GM23248 (cell line): Measurements from ENCODE around the gene SATB1. TPM values are rescaled to one million over a fixed set of nuclear protein-coding genes. Genes with fewer than 3 reads are reported as not detected.

Experiments
- DNase-seq: peaks from one replicate; pipeline ENCODE4 v3.0.0-alpha.2; 2015
- H2AFZ ChIP-seq: fragments of 200-600 bp; sonication (generic); 2 replicates; pipeline ENCODE4 v1.6.1; 2016; ENCODE audit warnings: antibody characterized with exemption
- H3F3A ChIP-seq: fragments of 200-600 bp; sonication (generic); 2 replicates; pipeline ENCODE4 v1.6.1; 2016; ENCODE audit warnings: mild to moderate bottlenecking, antibody characterized with exemption, mixed run types; ENCODE audit not compliant: insufficient read depth
- H3K27ac ChIP-seq: fragments of 200-600 bp; sonication (generic); 2 replicates; pipeline ENCODE4 v1.5.1; 2016; ENCODE audit warnings: mild to moderate bottlenecking
- H3K27me3 ChIP-seq: fragments of 200-600 bp; sonication (generic); replicated peaks from 2 replicates; pipeline ENCODE4 v1.6.1; 2016; ENCODE audit warnings: mild to moderate bottlenecking; ENCODE audit not compliant: insufficient read depth
- H3K36me3 ChIP-seq: fragments of 200-600 bp; sonication (generic); 2 replicates; pipeline ENCODE4 v1.6.1; 2016; ENCODE audit warnings: low read depth, mild to moderate bottlenecking
- H3K4me1 ChIP-seq: fragments of 200-600 bp; sonication (generic); 2 replicates; pipeline ENCODE4 v1.6.1; 2016; ENCODE audit warnings: mild to moderate bottlenecking; ENCODE audit not compliant: insufficient read depth
- H3K4me2 ChIP-seq: fragments of 200-600 bp; sonication (generic); one replicate; pipeline ENCODE4 v1.6.1; 2016; ENCODE audit warnings: mild to moderate bottlenecking; ENCODE audit not compliant: unreplicated experiment
- H3K4me3 ChIP-seq: fragments of 200-600 bp; sonication (generic); 2 replicates; pipeline ENCODE4 v1.5.1; 2016; ENCODE audit warnings: mild to moderate bottlenecking
- H3K79me2 ChIP-seq: fragments of 200-600 bp; sonication (generic); 2 replicates; pipeline ENCODE4 v1.6.1; 2016; ENCODE audit warnings: mild to moderate bottlenecking; ENCODE audit not compliant: insufficient read depth
- H3K9ac ChIP-seq: fragments of 200-600 bp; sonication (generic); 2 replicates; pipeline ENCODE4 v1.6.1; 2016; ENCODE audit warnings: mild to moderate bottlenecking
- H3K9me2 ChIP-seq: fragments of 200-600 bp; sonication (generic); 2 replicates; pipeline ENCODE4 v1.6.1; 2016; ENCODE audit warnings: mixed run types, mild to moderate bottlenecking, moderate library complexity; ENCODE audit not compliant: insufficient read depth
- H3K9me3 ChIP-seq: fragments of 200-600 bp; sonication (generic); one replicate; pipeline ENCODE4 v1.6.1; 2017; ENCODE audit warnings: low read depth
- H4K20me1 ChIP-seq: fragments of 200-600 bp; sonication (generic); 2 replicates; pipeline ENCODE4 v1.6.0; 2016; ENCODE audit not compliant: insufficient read depth
- EZH2 ChIP-seq: fragments of 200-600 bp; sonication (generic); IDR thresholded peaks from 2 replicates; pipeline ENCODE4 v1.6.1; 2018; ENCODE audit warnings: antibody characterized with exemption, mild to moderate bottlenecking; ENCODE audit not compliant: insufficient read depth, poor library complexity, severe bottlenecking
- EZH2phosphoT487 ChIP-seq: fragments of 200-600 bp; sonication (generic); IDR thresholded peaks from 2 replicates; pipeline ENCODE4 v1.6.1; 2018; ENCODE audit warnings: antibody characterized with exemption, moderate library complexity, mild to moderate bottlenecking, low read depth; ENCODE audit not compliant: insufficient read depth
- WGBS, 2 experiments: methylation state at CpG; one replicate each; pipeline ENCODE4 v1.1.6; 2015 to 2017; ENCODE audit warnings: low lambda C conversion rate in 2 of 2, low coverage in 1 of 2; ENCODE audit errors: missing lambda C conversion rate in 2 of 2; 5-methylcytosine and 5-hydroxymethylcytosine counted together
- in situ Hi-C: fragments of 300-500 bp; cut with MboI; formaldehyde crosslinking; loops from 2 replicates; pipeline ENCODE4 v1.15.0; 2020
- polyA plus RNA-seq: library from polyadenylated mRNA; unstranded; fragments of >200 nt; fragmentation: Nextera tagmentation; extraction: Ambion mirVana; gene quantifications from 2 replicates; pipeline ENCODE4 v1.2.1, GENCODE V29; 2016
- total RNA-seq: library from RNA; depleted of rRNA; stranded (reverse); fragments of >200 nt; shearing (Covaris generic); gene quantifications from 2 replicates; pipeline ENCODE4 v1.2.3, GENCODE V29; 2014

SATB1 gene
- total and polyA plus RNA-seq, 2 experiments from 2014 or later, result 5.7 to 12.0 TPM

- in situ Hi-C loops, result no loop called here
- H3K27ac ChIP-seq, result no peak overlapping the region
- DNase-seq, result no peak
- no peak overlapping the region for H3K4me3 ChIP-seq
- H3K9me2 ChIP-seq, result no peaks in the 10 kb centered on the region
- no peaks in the 10 kb centered on the region for H3K27me3 ChIP-seq
- no peak overlapping the region for H3K4me2 ChIP-seq
- no peaks in the 10 kb centered on the region for H3K4me1 ChIP-seq
- H3F3A ChIP-seq, result no peaks in the 10 kb centered on the region
- no peak overlapping the region for H2AFZ ChIP-seq
- H3K9ac ChIP-seq, result no peak overlapping the region
- H3K9me3 ChIP-seq, result no peaks in the 10 kb centered on the region
- H3K79me2 ChIP-seq, result no peaks in the 10 kb centered on the region
- H4K20me1 ChIP-seq, result no peaks in the 10 kb centered on the region
- TF ChIP-seq EZH2phosphoT487 (no peak), EZH2 (no peak)
- H3K36me3 ChIP-seq, result 0 out of 2 replicates have a peak, but pooled peaks cover 4% of the 10 kb centered on the region
Measured at GRCh38 chr3:18412684-18413083, 12.5 kb downstream of the SATB1 start.

GRCh38 chr3:18411541-18411940 lies 13.6 kb downstream of the SATB1 start:
- no peak for DNase-seq
- Histone ChIP-seq H3K79me2 (no peaks in the 10 kb centered on the region), H3K4me1 (no peaks in the 10 kb centered on the region), H3K4me2 (no peak overlapping the region), H3K9ac (no peak overlapping the region), H3K27me3 (no peaks in the 10 kb centered on the region), H3K4me3 (no peak overlapping the region), H3K36me3 (0 out of 2 replicates have a peak, but pooled peaks cover 4% of the 10 kb centered on the region), H3K9me2 (no peaks in the 10 kb centered on the region), H3K27ac (no peak overlapping the region), H2AFZ (no peak overlapping the region), H4K20me1 (no peaks in the 10 kb centered on the region), H3K9me3 (no peaks in the 10 kb centered on the region), H3F3A (no peaks in the 10 kb centered on the region)
- in situ Hi-C loops, result no loop called here
- TF ChIP-seq EZH2 (no peak), EZH2phosphoT487 (no peak)
- 60 to 73% methylated on average over 2 of the region's 2 CpGs for WGBS, 2 experiments

GRCh38 chr3:18410205-18410604 lies 14.9 kb downstream of the SATB1 start:
- no peak for TF ChIP-seq EZH2phosphoT487
- no peak for TF ChIP-seq EZH2

GRCh38 chr3:18409266-18409665 lies 15.9 kb downstream of the SATB1 start:
- Histone ChIP-seq H4K20me1 (no peaks in the 10 kb centered on the region), H3K4me1 (no peaks in the 10 kb centered on the region), H3K27me3 (no peaks in the 10 kb centered on the region), H3K4me3 (no peak overlapping the region), H3K9me2 (no peaks in the 10 kb centered on the region), H3K4me2 (no peak overlapping the region), H3K36me3 (0 out of 2 replicates have a peak, but pooled peaks cover 4% of the 10 kb centered on the region), H3K9me3 (no peaks in the 10 kb centered on the region), H3K9ac (no peak overlapping the region), H2AFZ (no peak overlapping the region), H3K27ac (no peak overlapping the region), H3F3A (no peaks in the 10 kb centered on the region), H3K79me2 (no peaks in the 10 kb centered on the region)
- TF ChIP-seq EZH2phosphoT487, result no peak
- in situ Hi-C loops, result no loop called here
- no peak for DNase-seq
- 92 to 93% methylated on average over 2 of the region's 2 CpGs for WGBS, 2 experiments

More at GRCh38 chr3:18410205-18410604, 14.9 kb downstream of the SATB1 start:
- Histone ChIP-seq H3F3A (no peaks in the 10 kb centered on the region), H3K9me2 (no peaks in the 10 kb centered on the region), H2AFZ (no peak overlapping the region), H3K9me3 (no peaks in the 10 kb centered on the region), H3K9ac (no peak overlapping the region), H3K27ac (no peak overlapping the region), H3K79me2 (no peaks in the 10 kb centered on the region), H3K27me3 (no peaks in the 10 kb centered on the region), H3K4me2 (no peak overlapping the region), H3K36me3 (0 out of 2 replicates have a peak, but pooled peaks cover 4% of the 10 kb centered on the region), H3K4me1 (no peaks in the 10 kb centered on the region), H3K4me3 (no peak overlapping the region), H4K20me1 (no peaks in the 10 kb centered on the region)
- WGBS, 2 experiments, result 79 to 81% methylated on average over 6 of the region's 6 CpGs
- in situ Hi-C loops, result no loop called here
- DNase-seq, result no peak

GRCh38 chr3:18405141-18405540 lies 20.0 kb downstream of the SATB1 start:
- 72 to 83% methylated on average over 3 of the region's 3 CpGs for WGBS, 2 experiments
- H3K36me3 ChIP-seq, result 0 out of 2 replicates have a peak, but pooled peaks cover 4% of the 10 kb centered on the region
- H3K4me2 ChIP-seq, result no peak overlapping the region
- H3K9me2 ChIP-seq, result no peaks in the 10 kb centered on the region
- no peaks in the 10 kb centered on the region for H4K20me1 ChIP-seq
- H3K27ac ChIP-seq, result no peak overlapping the region
- H2AFZ ChIP-seq, result no peak overlapping the region
- H3K27me3 ChIP-seq, result no peaks in the 10 kb centered on the region
- in situ Hi-C loops, result no loop called here
- H3K9ac ChIP-seq, result no peak overlapping the region
- no peak overlapping the region for H3K4me3 ChIP-seq
- no peak for DNase-seq
- no peaks in the 10 kb centered on the region for H3F3A ChIP-seq
- no peaks in the 10 kb centered on the region for H3K9me3 ChIP-seq
- TF ChIP-seq EZH2phosphoT487 (no peak), EZH2 (no peak)
- H3K79me2 ChIP-seq, result no peaks in the 10 kb centered on the region
- no peaks in the 10 kb centered on the region for H3K4me1 ChIP-seq
